Vagina (tissue), 2 donors: ENCODE measurements around the gene CLMP.

Experiments
- CTCF ChIP-seq, 3 experiments: fragments of 450-650 bp in 2 of 3; fragments of 200-600 bp in 1 of 3; sonication (generic) in 1 of 3; IDR thresholded peaks; one replicate each; pipeline ENCODE4 v1.5.1; 2017 to 2019; ENCODE audit warnings: antibody characterized with exemption in 3 of 3, mild to moderate bottlenecking in 2 of 3, moderate library complexity in 2 of 3
- POLR2A ChIP-seq, 2 donors: fragments of 450-650 bp; IDR thresholded peaks; one replicate each; pipeline ENCODE4 v1.6.1; 2017; ENCODE audit warnings: antibody characterized with exemption in 2 of 2, mild to moderate bottlenecking in 2 of 2, moderate library complexity in 2 of 2

DNA sequence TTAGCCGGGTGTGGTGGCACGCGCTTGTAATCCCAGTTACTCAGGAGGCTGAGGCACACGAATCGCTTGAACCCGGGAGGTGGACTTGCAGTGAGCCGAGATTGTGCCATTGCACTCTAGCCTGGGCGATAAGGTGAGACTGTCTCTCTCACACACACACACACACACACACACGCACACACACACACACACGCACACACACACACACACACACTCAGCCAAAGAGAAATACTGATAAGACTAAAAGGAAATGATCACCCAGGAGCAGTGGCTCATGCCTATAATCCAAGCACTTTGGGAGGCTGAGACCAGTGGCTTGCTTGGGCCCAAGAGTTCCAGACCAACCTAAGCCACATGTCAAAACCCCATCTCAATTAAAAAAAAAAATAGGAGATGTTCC is 153.9 kb downstream of the CLMP start:
- TF ChIP-seq POLR2A (IDR thresholded peaks at IDR 0.05) (no peak), CTCF (IDR thresholded peaks at IDR 0.05) (no peak)
